ENCODE data around the gene IL18RAP. TPM values are rescaled to one million over a fixed set of nuclear protein-coding genes. Genes with fewer than 3 reads are reported as not detected.

Gene IL18RAP
- total RNA-seq, 1 donor from 2014 or later = not detected

DNA sequence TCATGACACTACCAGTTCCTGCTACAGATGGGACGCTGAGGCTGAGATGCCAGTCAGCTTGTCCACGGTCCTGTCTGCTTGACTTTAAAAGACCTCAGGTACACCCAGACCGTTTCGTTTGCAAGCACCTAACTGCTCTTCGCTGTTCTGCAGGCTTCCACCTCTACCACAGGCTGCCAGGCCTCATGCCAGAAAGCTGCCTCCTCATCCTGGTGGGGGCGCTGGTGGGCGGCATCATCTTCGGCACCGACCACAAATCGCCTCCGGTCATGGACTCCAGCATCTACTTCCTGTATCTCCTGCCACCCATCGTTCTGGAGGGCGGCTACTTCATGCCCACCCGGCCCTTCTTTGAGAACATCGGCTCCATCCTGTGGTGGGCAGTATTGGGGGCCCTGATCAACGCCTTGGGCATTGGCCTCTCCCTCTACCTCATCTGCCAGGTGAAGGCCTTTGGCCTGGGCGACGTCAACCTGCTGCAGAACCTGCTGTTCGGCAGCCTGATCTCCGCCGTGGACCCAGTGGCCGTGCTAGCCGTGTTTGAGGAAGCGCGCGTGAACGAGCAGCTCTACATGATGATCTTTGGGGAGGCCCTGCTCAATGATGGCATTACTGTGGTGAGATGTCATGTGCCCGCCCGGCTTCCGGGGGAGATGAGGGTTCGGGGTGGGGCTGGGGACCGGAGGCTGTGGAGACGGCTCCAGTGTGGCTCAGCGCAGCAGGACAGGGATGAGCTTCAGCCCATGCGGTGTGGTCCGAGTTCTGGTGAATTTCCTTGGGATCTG is 55.9 kb downstream of the IL18RAP start:
- H3K36me3 ChIP-seq (ENCODE audit: control insufficient read depth, insufficient read depth, low read length) = no peaks in the 10 kb centered on the region

DNA sequence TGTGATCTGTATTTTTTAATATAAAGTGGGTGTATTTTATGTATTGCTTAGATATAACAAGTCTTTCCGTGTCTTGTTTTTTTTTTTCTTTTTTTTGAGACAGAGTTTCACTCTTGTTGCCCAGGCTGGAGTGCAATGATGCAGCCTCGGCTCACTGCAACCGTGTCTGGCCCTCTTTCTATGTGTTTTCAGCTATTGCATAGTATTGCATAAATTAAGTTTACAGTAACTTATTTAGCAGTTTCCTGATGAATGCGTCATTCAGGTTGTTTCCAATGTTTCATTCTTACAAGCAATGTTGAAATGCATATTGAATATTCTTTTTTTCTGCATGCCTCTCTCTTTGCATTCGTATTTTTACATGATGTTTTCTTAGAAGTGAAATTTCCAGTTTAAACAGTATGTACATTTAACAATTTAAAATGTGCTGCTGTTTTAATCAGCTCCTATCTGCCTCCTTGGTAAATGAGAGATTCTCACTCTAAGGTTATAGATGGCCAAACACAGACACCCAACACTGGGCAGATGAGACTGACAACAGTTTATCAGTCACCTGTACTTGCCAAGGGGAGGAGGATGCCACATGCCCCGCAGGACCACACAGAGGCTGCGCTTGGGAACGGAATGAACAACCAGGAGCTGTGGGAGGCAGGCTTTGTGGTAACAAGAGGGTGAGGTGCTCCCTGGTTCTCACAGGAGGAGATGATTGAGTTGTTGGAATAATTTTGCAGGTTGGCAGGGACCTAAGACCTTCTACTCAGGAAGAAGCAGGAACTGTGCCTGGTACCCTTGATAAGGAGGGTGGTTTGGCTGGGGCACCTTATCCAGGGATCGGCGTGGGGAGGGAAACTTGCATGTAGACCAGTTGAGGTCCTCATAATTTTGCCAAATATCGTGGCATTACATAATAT is 57.6 kb downstream of the IL18RAP start:
- no peak overlapping the region for H3K4me3 ChIP-seq (ENCODE audit: low read depth, low read length)
- TF ChIP-seq, protein P1, sequence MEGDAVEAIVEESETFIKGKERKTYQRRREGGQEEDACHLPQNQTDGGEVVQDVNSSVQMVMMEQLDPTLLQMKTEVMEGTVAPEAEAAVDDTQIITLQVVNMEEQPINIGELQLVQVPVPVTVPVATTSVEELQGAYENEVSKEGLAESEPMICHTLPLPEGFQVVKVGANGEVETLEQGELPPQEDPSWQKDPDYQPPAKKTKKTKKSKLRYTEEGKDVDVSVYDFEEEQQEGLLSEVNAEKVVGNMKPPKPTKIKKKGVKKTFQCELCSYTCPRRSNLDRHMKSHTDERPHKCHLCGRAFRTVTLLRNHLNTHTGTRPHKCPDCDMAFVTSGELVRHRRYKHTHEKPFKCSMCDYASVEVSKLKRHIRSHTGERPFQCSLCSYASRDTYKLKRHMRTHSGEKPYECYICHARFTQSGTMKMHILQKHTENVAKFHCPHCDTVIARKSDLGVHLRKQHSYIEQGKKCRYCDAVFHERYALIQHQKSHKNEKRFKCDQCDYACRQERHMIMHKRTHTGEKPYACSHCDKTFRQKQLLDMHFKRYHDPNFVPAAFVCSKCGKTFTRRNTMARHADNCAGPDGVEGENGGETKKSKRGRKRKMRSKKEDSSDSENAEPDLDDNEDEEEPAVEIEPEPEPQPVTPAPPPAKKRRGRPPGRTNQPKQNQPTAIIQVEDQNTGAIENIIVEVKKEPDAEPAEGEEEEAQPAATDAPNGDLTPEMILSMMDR (IDR thresholded peaks at IDR 0.05; ENCODE audit: insufficient read depth, low read length, poor library complexity, severe bottlenecking) = no peak
- no peak for DNase-seq (ENCODE audit: low read depth)
- no peaks in the 10 kb centered on the region for H3K27me3 ChIP-seq (ENCODE audit: control insufficient read depth, insufficient read depth, low read length)
- H3K36me3 ChIP-seq (ENCODE audit: control insufficient read depth, insufficient read depth, low read length) = no peaks in the 10 kb centered on the region

More for the DNA sequence above, 55.9 kb downstream of the IL18RAP start:
- TF ChIP-seq, protein P1 (IDR thresholded peaks at IDR 0.05; ENCODE audit: insufficient read depth, low read length, poor library complexity, severe bottlenecking) = no peak
- H3K4me3 ChIP-seq (ENCODE audit: low read depth, low read length) = no peak overlapping the region
- DNase-seq (ENCODE audit: low read depth) = no peak
- no peaks in the 10 kb centered on the region for H3K27me3 ChIP-seq (ENCODE audit: control insufficient read depth, insufficient read depth, low read length)

DNA sequence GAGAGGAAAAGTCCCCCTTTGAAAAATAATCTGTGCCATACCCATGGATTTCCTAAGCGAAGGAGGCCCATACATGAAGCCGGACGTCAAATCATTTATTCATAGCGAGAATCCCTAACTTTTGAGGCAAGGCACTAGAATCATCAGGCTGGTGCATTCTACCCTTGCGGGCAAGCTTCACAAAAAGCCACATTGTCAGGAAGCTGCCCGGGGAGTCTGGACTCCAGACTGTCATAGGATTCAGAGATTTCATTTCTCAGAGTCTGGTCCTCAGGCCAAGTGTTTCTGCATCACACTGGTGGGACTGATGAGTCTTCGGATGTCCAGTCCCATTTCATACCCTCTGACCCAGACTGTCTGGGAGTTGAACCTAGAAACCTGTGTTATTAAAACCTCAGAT is 59.0 kb downstream of the IL18RAP start:
- TF ChIP-seq, protein P1 (IDR thresholded peaks at IDR 0.05; ENCODE audit: insufficient read depth, low read length, poor library complexity, severe bottlenecking) = no peak
- Histone ChIP-seq H3K27me3 (ENCODE audit: control insufficient read depth, insufficient read depth, low read length) (no peaks in the 10 kb centered on the region), H3K36me3 (ENCODE audit: control insufficient read depth, insufficient read depth, low read length) (no peaks in the 10 kb centered on the region), H3K4me3 (ENCODE audit: low read depth, low read length) (no peak overlapping the region)
- no peak for DNase-seq (ENCODE audit: low read depth)

DNA sequence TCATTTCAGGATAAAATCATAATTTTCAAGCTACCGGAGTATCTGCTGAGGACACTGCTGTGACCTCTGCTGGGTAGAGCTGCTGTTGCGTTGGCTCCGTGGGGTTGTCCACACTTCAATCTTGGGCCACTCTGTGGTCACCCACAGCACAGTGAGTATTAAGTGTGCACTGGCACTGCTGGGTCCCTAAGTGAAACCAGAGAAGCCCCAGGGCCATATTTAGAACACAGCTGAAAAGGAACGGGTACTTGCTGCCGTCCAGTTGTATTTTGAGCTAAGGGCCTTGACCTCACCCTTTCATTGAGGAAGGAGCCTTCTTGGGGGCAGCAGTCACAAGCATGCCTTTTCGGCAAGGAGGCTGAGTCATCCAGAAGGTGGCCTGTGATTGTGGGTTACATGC is 60.1 kb downstream of the IL18RAP start:
- no peaks in the 10 kb centered on the region for H3K27me3 ChIP-seq (ENCODE audit: control insufficient read depth, insufficient read depth, low read length)
- no peak for DNase-seq (ENCODE audit: low read depth)
- no peaks in the 10 kb centered on the region for H3K36me3 ChIP-seq (ENCODE audit: control insufficient read depth, insufficient read depth, low read length)
- TF ChIP-seq, protein P1 (IDR thresholded peaks at IDR 0.05; ENCODE audit: insufficient read depth, low read length, poor library complexity, severe bottlenecking) = no peak
- H3K4me3 ChIP-seq (ENCODE audit: low read depth, low read length) = no peak overlapping the region

DNA sequence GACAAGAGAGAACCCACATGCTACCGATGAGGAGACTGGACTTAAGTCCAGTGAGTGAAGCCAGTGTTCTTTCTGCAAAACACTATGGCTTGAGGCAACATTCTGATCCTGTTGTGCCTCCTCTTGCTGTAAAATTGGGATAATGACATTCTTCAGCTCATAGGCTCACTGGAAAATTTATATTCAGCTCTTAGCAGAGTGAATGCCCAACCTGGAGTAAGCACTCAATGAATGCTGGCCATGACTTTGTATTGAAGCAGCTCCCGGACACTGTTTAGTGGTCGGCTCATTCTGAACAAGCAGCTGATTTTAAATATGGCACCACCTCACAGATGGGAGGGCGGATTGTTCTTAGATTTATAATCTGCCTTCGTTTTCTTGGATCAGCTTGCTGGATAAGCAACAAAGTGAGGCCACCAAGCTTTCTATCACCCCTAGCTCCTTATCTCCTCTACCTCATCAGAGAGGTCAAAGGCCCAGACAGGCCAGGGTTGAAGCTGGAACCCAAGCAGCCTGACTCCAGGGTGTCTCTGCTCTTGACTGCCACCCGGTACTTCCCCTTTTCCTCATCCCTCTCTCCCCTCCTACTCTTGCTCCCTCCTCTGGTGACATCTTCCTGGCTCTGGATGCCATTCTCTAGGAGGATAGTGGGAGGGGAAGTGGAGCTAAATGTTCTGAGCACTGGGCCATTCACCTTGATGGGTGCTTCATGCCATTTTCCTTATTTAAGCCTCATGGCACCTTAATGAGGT is 61.5 kb downstream of the IL18RAP start:
- no peaks in the 10 kb centered on the region for H3K36me3 ChIP-seq (ENCODE audit: control insufficient read depth, insufficient read depth, low read length)
- no peak for DNase-seq (ENCODE audit: low read depth)
- no peak overlapping the region for H3K4me3 ChIP-seq (ENCODE audit: low read depth, low read length)
- TF ChIP-seq, protein P1 (IDR thresholded peaks at IDR 0.05; ENCODE audit: insufficient read depth, low read length, poor library complexity, severe bottlenecking) = no peak
- H3K27me3 ChIP-seq (ENCODE audit: control insufficient read depth, insufficient read depth, low read length) = no peaks in the 10 kb centered on the region
